Effector memory CD4-positive, alpha-beta T cell (primary cell): ENCODE measurements around the gene TFAP2A.

ENCODE experiments used
- DNase-seq, 3 donors: peaks; one replicate each; pipeline ENCODE4 v3.0.0-alpha.2; 2020
- H3K27ac ChIP-seq: 2 replicates; pipeline ENCODE4 v1.7.0; 2013; ENCODE audit warnings: mild to moderate bottlenecking, low read length, moderate library complexity; ENCODE audit not compliant: insufficient read depth, poor library complexity, severe bottlenecking
- H3K27me3 ChIP-seq: replicated peaks from 2 replicates; pipeline ENCODE4 v1.7.0; 2013; ENCODE audit warnings: mild to moderate bottlenecking, low read length; ENCODE audit not compliant: insufficient read depth, control insufficient read depth, poor library complexity, severe bottlenecking
- H3K36me3 ChIP-seq: 2 replicates; pipeline ENCODE4 v1.7.0; 2013; ENCODE audit warnings: mild to moderate bottlenecking, low read length, moderate library complexity; ENCODE audit not compliant: control insufficient read depth, insufficient read depth
- H3K4me1 ChIP-seq: 2 replicates; pipeline ENCODE4 v1.7.0; 2013; ENCODE audit warnings: low read length, mild to moderate bottlenecking; ENCODE audit not compliant: control insufficient read depth, insufficient read depth, poor library complexity, severe bottlenecking
- H3K4me3 ChIP-seq: 2 replicates; pipeline ENCODE4 v1.7.0; 2013; ENCODE audit warnings: low read length, low read depth, mild to moderate bottlenecking; ENCODE audit not compliant: insufficient read depth, poor library complexity, severe bottlenecking
- H3K9me3 ChIP-seq: 2 replicates; pipeline ENCODE4 v1.7.0; 2013; ENCODE audit warnings: mild to moderate bottlenecking, low read length, moderate library complexity; ENCODE audit not compliant: control insufficient read depth

The TFAP2A gene

GRCh38 chr6:10363911-10364310, 51.0 kb downstream of the TFAP2A start:
- Histone ChIP-seq H3K27me3 (no peaks in the 10 kb centered on the region), H3K27ac (no peak overlapping the region), H3K4me3 (no peak overlapping the region), H3K9me3 (no peaks in the 10 kb centered on the region), H3K4me1 (no peaks in the 10 kb centered on the region), H3K36me3 (no peaks in the 10 kb centered on the region)
- no peak for DNase-seq

DNA sequence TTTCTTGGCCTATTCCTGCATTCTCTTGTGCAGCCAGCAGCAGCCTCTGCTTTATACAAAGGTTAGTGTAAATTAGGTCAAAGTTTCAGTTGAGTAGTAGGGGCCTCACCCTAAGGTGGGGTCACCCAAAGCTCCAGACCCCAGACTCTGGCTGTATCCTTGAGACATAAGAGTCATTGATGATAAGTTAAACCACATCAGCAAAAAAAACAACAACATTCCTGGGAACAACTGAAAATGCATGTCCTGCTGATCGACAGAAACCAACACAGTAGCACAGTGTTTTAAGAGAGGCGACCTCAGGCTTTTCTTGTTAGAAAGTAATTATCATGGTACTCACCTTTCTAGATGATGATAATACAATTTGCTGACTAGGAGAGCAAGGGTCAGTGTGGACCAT, 52.6 kb downstream of the TFAP2A start:
- Histone ChIP-seq H3K27ac (no peak overlapping the region), H3K27me3 (no peaks in the 10 kb centered on the region)
- DNase-seq, result no peak

GRCh38 chr6:10361428-10361827, 53.4 kb downstream of the TFAP2A start:
- H3K4me1 ChIP-seq, result no peaks in the 10 kb centered on the region
- H3K27ac ChIP-seq, result no peak overlapping the region
- H3K36me3 ChIP-seq, result no peaks in the 10 kb centered on the region
- H3K9me3 ChIP-seq, result no peaks in the 10 kb centered on the region
- no peak for DNase-seq
- H3K27me3 ChIP-seq, result no peaks in the 10 kb centered on the region
- no peak overlapping the region for H3K4me3 ChIP-seq

More for the DNA sequence above, 52.6 kb downstream of the TFAP2A start:
- Histone ChIP-seq H3K9me3 (no peaks in the 10 kb centered on the region), H3K36me3 (no peaks in the 10 kb centered on the region), H3K4me3 (no peak overlapping the region), H3K4me1 (no peaks in the 10 kb centered on the region)

- Histone ChIP-seq H3K4me1 (no peaks in the 10 kb centered on the region), H3K4me3 (no peak overlapping the region), H3K9me3 (no peaks in the 10 kb centered on the region)
Observed at GRCh38 chr6:10359581-10359980, 55.3 kb downstream of the TFAP2A start.

DNA sequence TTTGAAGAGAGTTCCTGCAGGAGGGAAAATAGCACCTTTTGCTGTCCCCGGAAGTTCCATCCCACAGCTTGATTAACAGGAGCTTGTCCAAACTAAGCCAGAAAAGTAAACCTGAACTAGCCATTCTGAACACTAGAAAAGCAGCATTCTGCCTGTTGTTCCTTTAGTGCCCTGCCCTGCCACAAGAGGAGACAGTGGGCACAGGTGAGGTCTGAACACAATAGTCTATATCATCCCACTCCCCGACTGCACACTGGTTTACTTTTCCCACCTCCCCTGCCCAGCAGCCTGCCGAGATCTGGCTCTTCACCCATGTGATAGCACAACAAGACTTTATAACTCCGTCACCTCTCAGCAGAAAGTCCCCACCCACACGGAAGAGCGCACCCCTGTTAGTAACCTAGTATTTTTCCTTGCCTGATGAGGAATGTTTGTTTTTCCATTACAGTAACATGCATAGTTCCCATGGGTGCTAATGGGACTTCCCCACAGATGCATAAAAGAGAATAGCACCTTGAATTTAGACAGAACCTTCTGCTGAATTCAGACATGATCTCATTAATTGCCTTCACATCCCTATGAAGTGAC, 59.7 kb downstream of the TFAP2A start:
- no peaks in the 10 kb centered on the region for H3K27me3 ChIP-seq
- no peak overlapping the region for H3K27ac ChIP-seq
- no peak for DNase-seq
- H3K4me1 ChIP-seq, result no peaks in the 10 kb centered on the region
- H3K9me3 ChIP-seq, result no peaks in the 10 kb centered on the region
- no peaks in the 10 kb centered on the region for H3K36me3 ChIP-seq
- H3K4me3 ChIP-seq, result no peak overlapping the region

More at GRCh38 chr6:10359581-10359980, 55.3 kb downstream of the TFAP2A start:
- Histone ChIP-seq H3K27me3 (no peaks in the 10 kb centered on the region), H3K27ac (no peak overlapping the region), H3K36me3 (no peaks in the 10 kb centered on the region)
- DNase-seq, result no peak

GRCh38 chr6:10351791-10352190, 63.1 kb downstream of the TFAP2A start:
- Histone ChIP-seq H3K4me1 (no peaks in the 10 kb centered on the region), H3K27ac (no peak overlapping the region), H3K9me3 (no peaks in the 10 kb centered on the region), H3K27me3 (no peaks in the 10 kb centered on the region), H3K4me3 (no peak overlapping the region), H3K36me3 (no peaks in the 10 kb centered on the region)
- DNase-seq, result no peak

GRCh38 chr6:10350720-10351119, 64.2 kb downstream of the TFAP2A start:
- H3K4me1 ChIP-seq, result no peaks in the 10 kb centered on the region
- no peaks in the 10 kb centered on the region for H3K27me3 ChIP-seq
- H3K9me3 ChIP-seq, result no peaks in the 10 kb centered on the region
- no peak overlapping the region for H3K4me3 ChIP-seq
- H3K36me3 ChIP-seq, result no peaks in the 10 kb centered on the region
- DNase-seq, result no peak
- no peak overlapping the region for H3K27ac ChIP-seq

DNA sequence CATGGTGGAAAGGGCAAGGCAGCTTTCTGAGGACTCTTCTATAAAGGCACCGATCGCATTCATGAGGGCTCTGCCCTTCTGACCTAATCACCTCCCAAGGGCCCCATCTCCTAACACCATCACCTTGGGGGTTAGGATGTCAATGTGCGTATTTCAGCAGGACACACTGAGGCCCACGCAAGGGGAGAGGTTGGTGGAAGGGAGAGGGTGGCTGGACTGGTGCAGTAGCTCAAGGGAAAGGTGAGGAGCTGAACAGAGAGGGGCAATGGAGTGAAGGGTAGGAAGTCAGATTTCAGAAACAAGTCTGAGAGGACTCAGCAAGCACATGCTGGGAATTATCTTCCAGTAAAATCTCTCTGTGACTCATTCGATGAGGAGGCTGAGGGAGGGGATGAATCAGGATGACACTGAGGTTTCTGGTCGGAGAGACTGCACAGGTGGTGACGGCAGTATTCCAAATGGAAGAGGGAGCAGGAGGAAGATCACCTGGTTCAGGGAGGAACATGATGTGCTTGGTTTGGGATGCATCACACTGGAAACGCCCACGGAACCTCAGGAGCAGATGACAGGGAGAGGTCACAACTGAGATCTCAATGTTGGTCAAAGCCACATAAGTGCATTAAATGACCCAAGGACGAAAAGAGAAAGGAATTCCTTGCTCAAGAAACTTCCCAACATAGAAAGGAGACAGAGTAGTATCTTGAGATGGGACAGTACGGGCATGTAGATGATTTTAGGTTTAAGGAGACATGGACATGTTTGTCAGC, 67.1 kb downstream of the TFAP2A start:
- no peaks in the 10 kb centered on the region for H3K4me1 ChIP-seq
- H3K36me3 ChIP-seq, result no peaks in the 10 kb centered on the region
- no peaks in the 10 kb centered on the region for H3K27me3 ChIP-seq
- H3K27ac ChIP-seq, result no peak overlapping the region
- no peak for DNase-seq
- no peaks in the 10 kb centered on the region for H3K9me3 ChIP-seq
- H3K4me3 ChIP-seq, result no peak overlapping the region
